A673 (cell line): ENCODE measurements around the gene PHRF1. TPM values are rescaled to one million over a fixed set of nuclear protein-coding genes. Genes with fewer than 3 reads are reported as not detected.

Source experiments
- BruUV-seq: library from RNA; stranded (reverse); fragments of 400-500 nt; replicated peaks from 2 replicates; lab custom pipeline; 2021; lab: Mats Ljungman, UMichigan
- CTCF ChIA-PET: fragments of 300-600 bp; sonication (Branson Sonifier 250); formaldehyde crosslinking; loops from one replicate; lab custom pipeline; 2022; ENCODE audit warnings: antibody characterized with exemption; lab: Charles Lee
- POLR2A ChIA-PET: fragments of 300-600 bp; sonication (Branson Sonifier 250); formaldehyde crosslinking; loops from one replicate; lab custom pipeline; 2022; ENCODE audit warnings: antibody characterized with exemption; ENCODE audit not compliant: low non-redundant PET; lab: Charles Lee
- DNase-seq: peaks from one replicate; pipeline ENCODE4 v3.0.0-alpha.2; 2015; ENCODE audit warnings: low spot score
- H3K27ac ChIP-seq: fragments of 200-600 bp; sonication (generic); 2 replicates; pipeline ENCODE4 v1.5.1; 2016; ENCODE audit warnings: mixed run types, low read depth, mild to moderate bottlenecking, mixed read lengths, antibody characterized with exemption, low read length; ENCODE audit not compliant: poor library complexity, severe bottlenecking
- H3K27me3 ChIP-seq: fragments of 200-600 bp; sonication (generic); replicated peaks from 2 replicates; pipeline ENCODE4 v1.6.1; 2017; ENCODE audit warnings: mixed run types, low read depth, mild to moderate bottlenecking, mixed read lengths, antibody characterized with exemption, low read length; ENCODE audit not compliant: insufficient read depth, poor library complexity
- H3K36me3 ChIP-seq: fragments of 200-600 bp; sonication (generic); 2 replicates; pipeline ENCODE4 v1.6.1; 2016; ENCODE audit warnings: mixed run types, mild to moderate bottlenecking, mixed read lengths, antibody characterized with exemption, low read length; ENCODE audit not compliant: insufficient read depth, poor library complexity, severe bottlenecking
- H3K4me1 ChIP-seq: fragments of 200-600 bp; sonication (generic); 2 replicates; pipeline ENCODE4 v1.6.1; 2017; ENCODE audit warnings: mixed run types, mild to moderate bottlenecking, mixed read lengths, antibody characterized with exemption, low read length; ENCODE audit not compliant: insufficient read depth, poor library complexity, severe bottlenecking
- H3K4me3 ChIP-seq: fragments of 200-600 bp; sonication (generic); 2 replicates; pipeline ENCODE4 v1.5.1; 2016; ENCODE audit warnings: low read depth, mixed run types, mild to moderate bottlenecking, mixed read lengths, low read length; ENCODE audit not compliant: poor library complexity, severe bottlenecking
- H3K9me3 ChIP-seq: fragments of 200-600 bp; sonication (generic); 2 replicates; pipeline ENCODE4 v1.6.1; 2016; ENCODE audit warnings: mixed run types, low read depth, mild to moderate bottlenecking, mixed read lengths, antibody characterized with exemption, low read length; ENCODE audit not compliant: poor library complexity, severe bottlenecking
- CTCF ChIP-seq: fragments of 300-800, 200-600 bp; sonication (generic); conservative IDR thresholded peaks from 2 replicates; pipeline ENCODE4 v1.5.1; 2017; ENCODE audit warnings: low read depth, mild to moderate bottlenecking, antibody characterized with exemption, low read length, moderate library complexity, mixed read lengths
- EZH2 ChIP-seq: fragments of 200-600 bp; sonication (generic); IDR thresholded peaks from 2 replicates; pipeline ENCODE4 v1.6.1; 2017; ENCODE audit warnings: borderline replicate concordance, low read depth, mild to moderate bottlenecking, mixed read lengths, antibody characterized with exemption, low read length; ENCODE audit not compliant: poor library complexity, severe bottlenecking
- intact Hi-C: fragments of 100-400 bp; cut with micrococcal nuclease; formaldehyde crosslinking; loops from one replicate; pipeline ENCODE4 v1.10.0; 2022; ENCODE audit not compliant: unreplicated experiment
- total RNA-seq: library from RNA; stranded (reverse); gene quantifications from 2 replicates; pipeline ENCODE4 v1.2.3, GENCODE V29; 2021

PHRF1 gene
- total RNA-seq, 1 experiment from 2014 or later: 43.0 TPM

GRCh38 chr11:626475-627307, 50.4 kb downstream of the PHRF1 start, which contains the start of gene SCT:
Gene SCT (minus strand): TSS chr11:627181. CDS start chr11:627143, 38 bp downstream.
- no peak for DNase-seq
- POLR2A ChIA-PET: no interaction called here
- BruUV-seq: no TSS peak

GRCh38 chr11:627308-627576, 51.0 kb downstream of the PHRF1 start:
- H3K27ac ChIP-seq: no peak overlapping the region
- POLR2A ChIA-PET: no interaction called here
- no peaks in the 10 kb centered on the region for H3K36me3 ChIP-seq
- TF ChIP-seq CTCF: no peak
- TF ChIP-seq EZH2: no peak
- no TSS peak for BruUV-seq
- H3K4me3 ChIP-seq: no peak overlapping the region
- no peaks in the 10 kb centered on the region for H3K9me3 ChIP-seq
- no peaks in the 10 kb centered on the region for H3K27me3 ChIP-seq
- CTCF ChIA-PET: no interaction called here
- peaks cover 11% of the 10 kb centered on the region for H3K4me1 ChIP-seq
- intact Hi-C loops: no loop called here
- DNase-seq: no peak

More at GRCh38 chr11:626475-627307, 50.4 kb downstream of the PHRF1 start, which contains the start of gene SCT:
- Histone ChIP-seq H3K4me1 (peaks cover 11% of the 10 kb centered on the region), H3K36me3 (no peaks in the 10 kb centered on the region), H3K27ac (no peak within 1 kb of the TSS), H3K4me3 (no peak within 1 kb of the TSS), H3K27me3 (no peaks in the 10 kb centered on the region), H3K9me3 (no peaks in the 10 kb centered on the region)
- intact Hi-C loops: no loop called here
- CTCF ChIA-PET: interaction anchor here (0.6 kb wide), 1 partner anchor 121 kb away, joined by 4 read pairs; no protein-coding TSS in a partner anchor
- no peak for TF ChIP-seq CTCF
- TF ChIP-seq EZH2: no peak

- Histone ChIP-seq H3K27ac (no peak overlapping the region), H3K9me3 (no peaks in the 10 kb centered on the region), H3K4me1 (peaks cover 11% of the 10 kb centered on the region), H3K27me3 (no peaks in the 10 kb centered on the region), H3K4me3 (peak overlapping the region; percentile 19), H3K36me3 (no peaks in the 10 kb centered on the region)
- POLR2A ChIA-PET: no interaction called here
- CTCF ChIA-PET: no interaction called here
- TF ChIP-seq EZH2 (no peak), CTCF (no peak)
- BruUV-seq: no TSS peak
- intact Hi-C loops: no loop called here
- DNase-seq: no peak
Measured at GRCh38 chr11:628056-628455, 51.8 kb downstream of the PHRF1 start.
